ENCODE results near the gene ELAVL4. TPM values are rescaled to one million over a fixed set of nuclear protein-coding genes. Genes with fewer than 3 reads are reported as not detected.

ELAVL4 gene
- total and polyA plus RNA-seq, 2 of the 8 experiments (the other 6 are each of a cell fraction or from before 2014, with no cell fraction given): 0.21 to 0.89 TPM

GRCh38 chr1:50243939-50244338, 135.2 kb downstream of the ELAVL4 start:
- H2AK5ac ChIP-seq (ENCODE audit: low read depth, low read length): no peak overlapping the region
- H2BK5ac ChIP-seq (ENCODE audit: low read depth, low read length): no peak overlapping the region
- no peak for FAIRE-seq
- 84% methylated on average over 5 of the region's 5 CpGs; no CpG with 5 or more reads in 1 of the 2 experiments for WGBS, 2 experiments (ENCODE audit: extremely low coverage in 1 of 2, insufficient coverage in 1 of 2, insufficient read length in 1 of 2, insufficient replicate concordance in 2 of 2, low coverage in 1 of 2, low lambda C conversion rate in 2 of 2, missing lambda C conversion rate in 1 of 2)
- no peak overlapping the region for H3K4ac ChIP-seq (replicated peaks; ENCODE audit: insufficient read length, low read depth, low read length)
- H2AFZ ChIP-seq (ENCODE audit: low read length): no peak overlapping the region
- CTCF ChIA-PET (ENCODE audit: partially characterized antibody): interaction anchor here (3.6 kb wide), 1 partner anchor 28 kb away, joined by 11 read pairs; no protein-coding TSS in a partner anchor
- H3K27me3 ChIP-seq (replicated peaks in 1 of 4; ENCODE audit: control insufficient read depth in 3 of 4, extremely low read depth in 1 of 4, insufficient read depth in 3 of 4, low read length in 3 of 4): no peaks in the 10 kb centered on the region
- no peak overlapping the region for H2BK12ac ChIP-seq (ENCODE audit: low read depth, low read length)
- no peaks in the 10 kb centered on the region for H3K23me2 ChIP-seq (ENCODE audit: low read depth, low read length)
- no peaks in the 10 kb centered on the region for H3K36me3 ChIP-seq (ENCODE audit: control insufficient read depth in 2 of 4, insufficient read depth in 4 of 4, low read length in 3 of 4)
- no peak overlapping the region for H4K5ac ChIP-seq (ENCODE audit: insufficient read length, low read depth, low read length)
- no peak overlapping the region for H2BK15ac ChIP-seq (ENCODE audit: low read length)
- no peak overlapping the region for H3K27ac ChIP-seq (ENCODE audit: low read depth, low read length)
- no peak overlapping the region for H3K4me3 ChIP-seq (ENCODE audit: extremely low read depth in 1 of 4, insufficient read depth in 2 of 4, low read depth in 3 of 4, low read length in 4 of 4)
- H3K9me3 ChIP-seq (ENCODE audit: insufficient read depth in 2 of 2, low read depth in 1 of 2, low read length in 1 of 2): peaks cover 3 to 6% of the 10 kb centered on the region in 2 experiments; a peak in 1 of 4 replicates
- POLR2A ChIA-PET (ENCODE audit: partially characterized antibody): no interaction called here
- H3K23ac ChIP-seq (ENCODE audit: insufficient read length): no peak overlapping the region
- no peaks in the 10 kb centered on the region for H3K4me1 ChIP-seq (replicated peaks in 1 of 4; ENCODE audit: control insufficient read depth in 3 of 4, insufficient read depth in 4 of 4, low read length in 3 of 4)
- no peak overlapping the region for H2BK20ac ChIP-seq (ENCODE audit: low read length)
- TF ChIP-seq GABPA (IDR thresholded peaks at IDR 0.05; ENCODE audit: borderline replicate concordance, insufficient read depth, low read length) (no peak), EZH2 (IDR thresholded peaks at IDR 0.05; ENCODE audit: low read depth, low read length, severe bottlenecking) (no peak), HDAC2 (IDR thresholded peaks at IDR 0.05; ENCODE audit: borderline replicate concordance in 1 of 2, low read depth in 2 of 2, low read length in 2 of 2) (no peak), JUND (IDR thresholded peaks at IDR 0.05; ENCODE audit: low read length) (no peak), CBX5 (IDR thresholded peaks at IDR 0.05; ENCODE audit: low read depth, low read length) (no peak), HDAC6 (IDR thresholded peaks at IDR 0.05; ENCODE audit: low read depth, low read length) (no peak)
- no peak overlapping the region for H4K91ac ChIP-seq (replicated peaks; ENCODE audit: insufficient read length, low read length)
- no peak overlapping the region for H3K14ac ChIP-seq (ENCODE audit: insufficient read length)
- H3K79me1 ChIP-seq (ENCODE audit: low read depth, low read length): no peaks in the 10 kb centered on the region
- H4K8ac ChIP-seq (ENCODE audit: extremely low read depth, insufficient read depth, low read length): no peak overlapping the region
- no peak overlapping the region for H3K18ac ChIP-seq (ENCODE audit: extremely low read depth, low read length)
- no peak overlapping the region for H2BK120ac ChIP-seq (replicated peaks; ENCODE audit: low read depth, low read length)
- H3K4me2 ChIP-seq (ENCODE audit: insufficient read depth in 1 of 2, low read depth in 2 of 2, low read length in 2 of 2): no peak overlapping the region
- no peaks in the 10 kb centered on the region for H4K20me1 ChIP-seq (replicated peaks in 1 of 2; ENCODE audit: control insufficient read depth in 1 of 2, insufficient read depth in 2 of 2, low read length in 2 of 2)
- no peak overlapping the region for H3K9ac ChIP-seq (replicated peaks in 1 of 4; ENCODE audit: extremely low read depth in 1 of 4, low read depth in 3 of 4, low read length in 3 of 4)
- DNase-seq (ENCODE audit: low read depth in 1 of 2, low spot score in 2 of 2): no peak
- no peak overlapping the region for H3K56ac ChIP-seq (replicated peaks; ENCODE audit: insufficient read length, low read depth, low read length)
- H3K79me2 ChIP-seq (ENCODE audit: control insufficient read depth in 1 of 2, insufficient read depth in 2 of 2, low read length in 2 of 2): no peaks in the 10 kb centered on the region
